HepG2 (cell line): ENCODE results near the gene ABCG5. TPM values are rescaled to one million over a fixed set of nuclear protein-coding genes. Genes with fewer than 3 reads are reported as not detected.

Experiments
- ATAC-seq: fragments of 200-7000 bp; cut with Tn5 transposase; 3 replicates; pipeline ENCODE4 v1.9.1; 2020; ENCODE audit warnings: mild to moderate bottlenecking, moderate library complexity
- BruUV-seq: library from RNA; stranded (reverse); fragments of 400-500 nt; replicated peaks from 2 replicates; lab custom pipeline; 2021; lab: Mats Ljungman, UMichigan
- CTCF ChIA-PET: fragments of 300-600 bp; formaldehyde crosslinking; extraction: SDS; loops from one replicate; lab custom pipeline; 2021; ENCODE audit warnings: low total read pairs, inconsistent platforms, low intra/inter-chr PET ratio; lab: Yijun Ruan, JAX
- POLR2A ChIA-PET: fragments of 350-600 bp; sonication (Branson Sonifier 250); formaldehyde crosslinking; loops from one replicate; lab custom pipeline; 2020; ENCODE audit warnings: antibody characterized with exemption, inconsistent platforms; lab: Yijun Ruan, JAX
- DNase-seq: peaks from one replicate; pipeline ENCODE4 v3.0.0-alpha.2; 2015; ENCODE audit warnings: low spot score
- FAIRE-seq: peaks from 3 replicates; lab custom pipeline; 2011; peaks lifted over from hg19 to GRCh38; lab: Jason Lieb, UNC
- H2AFZ ChIP-seq: one replicate; pipeline ENCODE4 v1.6.1; 2011; ENCODE audit warnings: low read length, inconsistent platforms
- H3K27ac ChIP-seq: fragments of 300-600 bp; 3 replicates; pipeline ENCODE4 v1.8.0; 2011; ENCODE audit warnings: mixed run types, mild to moderate bottlenecking, mixed read lengths, low read length, inconsistent platforms; ENCODE audit not compliant: insufficient read depth; ENCODE audit errors: extremely low read length
- H3K27me3 ChIP-seq, 2 experiments: fragments of 200-600 bp in 1 of 2; 2 replicates in 1 of 2; 3 replicates in 1 of 2; pipeline versions ENCODE4 v1.6.0 to v1.8.0; 2011; ENCODE audit warnings: low read length in 2 of 2, mild to moderate bottlenecking in 2 of 2, moderate library complexity in 2 of 2, inconsistent platforms in 1 of 2; ENCODE audit not compliant: insufficient read depth in 2 of 2, control insufficient read depth in 1 of 2
- H3K36me3 ChIP-seq, 2 experiments: fragments of 200-600 bp in 1 of 2; replicated peaks in 1 of 2; 2 replicates in 1 of 2; 3 replicates in 1 of 2; pipeline versions ENCODE4 v1.5.1 to v1.8.0; 2011; ENCODE audit warnings: low read length in 2 of 2, inconsistent platforms in 1 of 2; ENCODE audit not compliant: insufficient read depth in 2 of 2, control insufficient read depth in 1 of 2
- H3K4me1 ChIP-seq: 2 replicates; pipeline ENCODE4 v1.5.1; 2012; ENCODE audit warnings: low read length, inconsistent platforms; ENCODE audit not compliant: insufficient read depth
- H3K4me2 ChIP-seq: 2 replicates; pipeline ENCODE4 v1.6.0; 2011; ENCODE audit warnings: low read depth, low read length, inconsistent platforms
- H3K4me3 ChIP-seq, 3 experiments: fragments of 200-600 bp in 1 of 3; sonication (generic), shearing (Covaris generic) in 1 of 3; replicated peaks in 1 of 3; 2 replicates each; pipeline ENCODE4 v1.5.1; 2011 to 2016; ENCODE audit warnings: low read length in 3 of 3, inconsistent platforms in 2 of 3, low read depth in 2 of 3, mild to moderate bottlenecking in 2 of 3, control low read depth in 1 of 3, mixed read lengths in 1 of 3; ENCODE audit not compliant: insufficient read depth in 1 of 3
- H3K79me2 ChIP-seq: one replicate; pipeline ENCODE4 v1.6.1; 2011; ENCODE audit warnings: low read length, inconsistent platforms; ENCODE audit not compliant: insufficient read depth
- H3K9ac ChIP-seq: 2 replicates; pipeline ENCODE4 v1.6.0; 2011; ENCODE audit warnings: mild to moderate bottlenecking, low read depth, low read length, inconsistent platforms; ENCODE audit not compliant: insufficient read depth
- H3K9me3 ChIP-seq: 2 replicates; pipeline ENCODE4 v1.5.1; 2012; ENCODE audit warnings: mild to moderate bottlenecking, low read length
- H4K20me1 ChIP-seq: 2 replicates; pipeline ENCODE4 v1.6.0; 2011; ENCODE audit warnings: inconsistent platforms, mild to moderate bottlenecking, low read length, moderate library complexity; ENCODE audit not compliant: insufficient read depth
- HOMEZ ChIP-seq: IDR thresholded peaks from 2 replicates; pipeline ENCODE4 v1.6.1; 2016; ENCODE audit warnings: low read depth
- SAP130 ChIP-seq: IDR thresholded peaks from 2 replicates; pipeline ENCODE4 v1.6.1; 2016; ENCODE audit warnings: low read depth
- STAG1 ChIP-seq: sonication (generic); formaldehyde crosslinking; IDR thresholded peaks from 2 replicates; pipeline ENCODE4 v1.4.0; 2020; ENCODE audit warnings: missing genetic modification reagents
- whole genome bisulfite sequencing: methylation state at CpG from one replicate; pipeline ENCODE4 v1.1.6; 2017; ENCODE audit warnings: low lambda C conversion rate; 5-methylcytosine and 5-hydroxymethylcytosine counted together
- in situ Hi-C: cut with HindIII; loops from 2 replicates; pipeline ENCODE4 v1.10.0; 2017; ENCODE audit warnings: low pct_unique_long_range_greater_than_20kb; ENCODE audit not compliant: extremely low pct_ligation_motif_present
- intact Hi-C: fragments of 100-400 bp; cut with micrococcal nuclease; formaldehyde crosslinking; loops from one replicate; pipeline ENCODE4 v1.10.0; 2022; ENCODE audit not compliant: unreplicated experiment
- polyA plus RNA-seq, 8 experiments: library from polyadenylated mRNA; depleted of rRNA in 3 of 8; stranded (reverse) in 7 of 8; unstranded in 1 of 8; fragments of >200 nt; fragmentation: Illumina TruSeq in 4 of 8; extraction: Trizol in 4 of 8; gene quantifications; 2 replicates each; pipeline versions ENCODE4 v1.2.1 to v1.2.3, GENCODE V29; 2011 to 2016; ENCODE audit warnings: low read depth in 4 of 8, missing spikeins in 1 of 8, mixed read lengths in 1 of 8; ENCODE audit not compliant: insufficient read depth in 1 of 8
- total RNA-seq, 5 experiments: library from RNA; depleted of rRNA; stranded (reverse); fragments of >200 nt; fragmentation: Illumina TruSeq; extraction: Trizol; gene quantifications; 2 replicates each; pipeline ENCODE4 v1.2.3, GENCODE V29; 2016; ENCODE audit warnings: low read depth in 1 of 5
- TF ChIP-seq, protein P1 (sequence below): sonication (generic); formaldehyde crosslinking; IDR thresholded peaks from 2 replicates; pipeline ENCODE4 v1.8.0; 2022; ENCODE audit warnings: mild to moderate bottlenecking, missing genetic modification reagents, moderate library complexity
- TF ChIP-seq, protein P2 (sequence below): sonication (generic); formaldehyde crosslinking; IDR thresholded peaks from 2 replicates; pipeline ENCODE4 v1.8.0; 2022; ENCODE audit warnings: missing genetic modification reagents, low read depth, mild to moderate bottlenecking, borderline replicate concordance
- TF ChIP-seq, protein P3 (sequence below): sonication (generic); formaldehyde crosslinking; IDR thresholded peaks from 2 replicates; pipeline ENCODE4 v1.4.0; 2020; ENCODE audit warnings: missing genetic modification reagents, mild to moderate bottlenecking, borderline replicate concordance
- TF ChIP-seq, protein P4 (sequence below): sonication (generic); formaldehyde crosslinking; IDR thresholded peaks from 2 replicates; pipeline ENCODE4 v1.5.0; 2020; ENCODE audit warnings: mild to moderate bottlenecking, missing genetic modification reagents, moderate library complexity

The ABCG5 gene
- total and polyA plus RNA-seq, 2 of the 13 experiments (the other 11 are each of a cell fraction or from before 2014, with no cell fraction given): 15.1 to 39.0 TPM

DNA sequence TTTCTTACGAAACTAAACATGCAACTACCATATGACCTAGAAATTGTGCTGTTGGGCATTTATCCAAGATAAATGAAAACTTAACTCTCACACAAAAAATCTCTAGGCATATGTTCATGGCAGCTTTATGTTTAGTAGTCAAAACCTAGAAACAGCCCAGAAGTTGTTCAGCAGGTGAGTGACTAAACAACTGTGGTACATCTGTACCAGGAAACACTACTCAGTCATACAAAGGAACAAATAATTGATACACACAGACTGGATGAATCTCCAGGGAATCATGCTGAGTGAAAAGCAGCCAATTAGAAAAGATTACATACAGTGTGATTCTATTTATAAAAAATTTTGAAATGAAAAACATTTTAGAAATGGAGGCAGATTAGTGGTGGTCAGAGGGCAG, 35.5 kb downstream of the ABCG5 start:
- intact Hi-C loops: no loop called here
- Histone ChIP-seq H3K27me3 (no peaks in the 10 kb centered on the region), H3K27ac (no peak overlapping the region), H4K20me1 (no peaks in the 10 kb centered on the region), H3K9me3 (no peaks in the 10 kb centered on the region), H3K9ac (no peak overlapping the region)
- WGBS: 100% methylated on average over 1 of the region's 1 CpG
- DNase-seq: no peak
- TF ChIP-seq, protein P1, sequence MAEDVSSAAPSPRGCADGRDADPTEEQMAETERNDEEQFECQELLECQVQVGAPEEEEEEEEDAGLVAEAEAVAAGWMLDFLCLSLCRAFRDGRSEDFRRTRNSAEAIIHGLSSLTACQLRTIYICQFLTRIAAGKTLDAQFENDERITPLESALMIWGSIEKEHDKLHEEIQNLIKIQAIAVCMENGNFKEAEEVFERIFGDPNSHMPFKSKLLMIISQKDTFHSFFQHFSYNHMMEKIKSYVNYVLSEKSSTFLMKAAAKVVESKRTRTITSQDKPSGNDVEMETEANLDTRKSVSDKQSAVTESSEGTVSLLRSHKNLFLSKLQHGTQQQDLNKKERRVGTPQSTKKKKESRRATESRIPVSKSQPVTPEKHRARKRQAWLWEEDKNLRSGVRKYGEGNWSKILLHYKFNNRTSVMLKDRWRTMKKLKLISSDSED: no peak
- TF ChIP-seq, all 625 proteins: peak for 0
- Histone ChIP-seq H3K79me2 (no peaks in the 10 kb centered on the region), H3K36me3 (no peaks in the 10 kb centered on the region), H3K4me3 (no peak overlapping the region), H3K4me2 (no peak overlapping the region), H3K4me1 (peaks cover 66% of the 10 kb centered on the region), H2AFZ (no peak overlapping the region)
- FAIRE-seq (no peak), ATAC-seq (no peak)
- in situ Hi-C loops: no loop called here
- BruUV-seq: no TSS peak
- ChIA-PET POLR2A (no interaction called here), CTCF (no interaction called here)

GRCh38 chr2:43802135-43802534, 36.5 kb downstream of the ABCG5 start:
- 87% methylated on average over 2 of the region's 2 CpGs for WGBS
- H3K4me1 ChIP-seq: peaks cover 56% of the 10 kb centered on the region
- H3K27me3 ChIP-seq: no peaks in the 10 kb centered on the region
- POLR2A ChIA-PET: no interaction called here
- H4K20me1 ChIP-seq: no peaks in the 10 kb centered on the region
- H3K79me2 ChIP-seq: no peaks in the 10 kb centered on the region
- no peak overlapping the region for H2AFZ ChIP-seq
- BruUV-seq: no TSS peak
- H3K9me3 ChIP-seq: no peaks in the 10 kb centered on the region
- H3K27ac ChIP-seq: no peak overlapping the region
- in situ Hi-C loops (no loop called here), intact Hi-C loops (no loop called here)
- no peak overlapping the region for H3K9ac ChIP-seq
- CTCF ChIA-PET: interaction anchor here (0.7 kb wide), 1 partner anchor 32 kb away, joined by 3 read pairs; no protein-coding TSS in a partner anchor
- TF ChIP-seq SAP130 (CRISPR knock-in tag): 0 out of 2 replicates have a peak, but pooled peaks have one; percentile 7
- peak; percentile 51 for TF ChIP-seq STAG1 (CRISPR knock-in tag)
- TF ChIP-seq HOMEZ (CRISPR knock-in tag): 0 out of 2 replicates have a peak, but pooled peaks have one; percentile 8
- TF ChIP-seq, protein P2, sequence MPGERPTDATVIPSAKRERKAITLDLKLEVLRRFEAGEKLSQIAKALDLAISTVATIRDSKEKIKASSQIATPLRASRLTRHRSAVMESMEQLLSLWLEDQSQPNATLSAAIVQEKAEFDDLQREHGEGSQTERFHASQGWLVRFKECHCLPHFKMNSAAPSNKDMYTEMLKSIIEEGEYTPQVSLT (CRISPR knock-in tag): no peak
- TF ChIP-seq, protein P3, sequence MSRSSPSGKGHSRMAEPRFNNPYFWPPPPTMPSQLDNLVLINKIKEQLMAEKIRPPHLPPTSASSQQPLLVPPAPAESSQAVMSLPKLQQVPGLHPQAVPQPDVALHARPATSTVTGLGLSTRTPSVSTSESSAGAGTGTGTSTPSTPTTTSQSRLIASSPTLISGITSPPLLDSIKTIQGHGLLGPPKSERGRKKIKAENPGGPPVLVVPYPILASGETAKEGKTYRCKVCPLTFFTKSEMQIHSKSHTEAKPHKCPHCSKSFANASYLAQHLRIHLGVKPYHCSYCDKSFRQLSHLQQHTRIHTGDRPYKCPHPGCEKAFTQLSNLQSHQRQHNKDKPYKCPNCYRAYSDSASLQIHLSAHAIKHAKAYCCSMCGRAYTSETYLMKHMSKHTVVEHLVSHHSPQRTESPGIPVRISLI: peak; percentile 93
- TF ChIP-seq, protein P4, sequence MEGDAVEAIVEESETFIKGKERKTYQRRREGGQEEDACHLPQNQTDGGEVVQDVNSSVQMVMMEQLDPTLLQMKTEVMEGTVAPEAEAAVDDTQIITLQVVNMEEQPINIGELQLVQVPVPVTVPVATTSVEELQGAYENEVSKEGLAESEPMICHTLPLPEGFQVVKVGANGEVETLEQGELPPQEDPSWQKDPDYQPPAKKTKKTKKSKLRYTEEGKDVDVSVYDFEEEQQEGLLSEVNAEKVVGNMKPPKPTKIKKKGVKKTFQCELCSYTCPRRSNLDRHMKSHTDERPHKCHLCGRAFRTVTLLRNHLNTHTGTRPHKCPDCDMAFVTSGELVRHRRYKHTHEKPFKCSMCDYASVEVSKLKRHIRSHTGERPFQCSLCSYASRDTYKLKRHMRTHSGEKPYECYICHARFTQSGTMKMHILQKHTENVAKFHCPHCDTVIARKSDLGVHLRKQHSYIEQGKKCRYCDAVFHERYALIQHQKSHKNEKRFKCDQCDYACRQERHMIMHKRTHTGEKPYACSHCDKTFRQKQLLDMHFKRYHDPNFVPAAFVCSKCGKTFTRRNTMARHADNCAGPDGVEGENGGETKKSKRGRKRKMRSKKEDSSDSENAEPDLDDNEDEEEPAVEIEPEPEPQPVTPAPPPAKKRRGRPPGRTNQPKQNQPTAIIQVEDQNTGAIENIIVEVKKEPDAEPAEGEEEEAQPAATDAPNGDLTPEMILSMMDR (CRISPR knock-in tag): peak; percentile 60
- no peak overlapping the region for H3K4me3 ChIP-seq
- DNase-seq: peak; percentile 18
- H3K36me3 ChIP-seq: no peaks in the 10 kb centered on the region
- H3K4me2 ChIP-seq: no peak overlapping the region
- no peak for FAIRE-seq
- ATAC-seq: no peak
